Smooth muscle cell (in vitro differentiated cells): ENCODE data around the gene VAT1L. TPM values are rescaled to one million over a fixed set of nuclear protein-coding genes. Genes with fewer than 3 reads are reported as not detected.
"Not testable (repeated sequence)": the region's sequence is repeated elsewhere in the genome, so short reads cannot be mapped to it uniquely, and the experiment has no call there.

ENCODE experiments used
- DNase-seq: peaks from one replicate; lab custom pipeline; 2025; ENCODE audit not compliant: unreplicated experiment; lab: John Stamatoyannopoulos, UW
- H2AFZ ChIP-seq: fragments of 200-600 bp; sonication (generic); 2 replicates; pipeline ENCODE4 v1.6.0; 2016; ENCODE audit warnings: antibody characterized with exemption, low read depth, mild to moderate bottlenecking
- H3F3A ChIP-seq: fragments of 200-600 bp; sonication (generic); 2 replicates; pipeline ENCODE4 v1.6.0; 2017; ENCODE audit warnings: antibody characterized with exemption, low read depth
- H3K27ac ChIP-seq: fragments of 200-600 bp; sonication (generic); 2 replicates; pipeline ENCODE4 v1.5.1; 2016; ENCODE audit warnings: low read depth, mild to moderate bottlenecking
- H3K27me3 ChIP-seq: fragments of 200-600 bp; sonication (generic); 2 replicates; pipeline ENCODE4 v1.6.1; 2016; ENCODE audit warnings: low read depth, mild to moderate bottlenecking
- H3K36me3 ChIP-seq: fragments of 200-600 bp; sonication (generic); 2 replicates; pipeline ENCODE4 v1.5.1; 2016; ENCODE audit warnings: low read depth
- H3K4me1 ChIP-seq: fragments of 200-600 bp; sonication (generic); 2 replicates; pipeline ENCODE4 v1.5.1; 2016; ENCODE audit warnings: low read depth
- H3K4me2 ChIP-seq: fragments of 200-600 bp; sonication (generic); 2 replicates; pipeline ENCODE4 v1.6.0; 2016; ENCODE audit warnings: mild to moderate bottlenecking
- H3K4me3 ChIP-seq: fragments of 200-600 bp; sonication (generic); 2 replicates; pipeline ENCODE4 v1.5.1; 2016; ENCODE audit warnings: mild to moderate bottlenecking
- H3K79me2 ChIP-seq: fragments of 200-600 bp; sonication (generic); 2 replicates; pipeline ENCODE4 v1.6.0; 2016; ENCODE audit warnings: low read depth, mild to moderate bottlenecking
- H3K9ac ChIP-seq: fragments of 200-600 bp; sonication (generic); 2 replicates; pipeline ENCODE4 v1.6.0; 2016; ENCODE audit warnings: low read depth
- H3K9me3 ChIP-seq: fragments of 200-600 bp; sonication (generic); replicated peaks from 2 replicates; pipeline ENCODE4 v1.5.1; 2016; ENCODE audit warnings: low read depth
- H4K20me1 ChIP-seq: fragments of 200-600 bp; sonication (generic); 2 replicates; pipeline ENCODE4 v1.6.0; 2016; ENCODE audit warnings: low read depth
- CTCF ChIP-seq: fragments of 200-600 bp; sonication (generic); IDR thresholded peaks from 2 replicates; pipeline ENCODE4 v1.5.1; 2017; ENCODE audit warnings: borderline replicate concordance, mild to moderate bottlenecking, antibody characterized with exemption; ENCODE audit not compliant: insufficient read depth, poor library complexity, severe bottlenecking
- WGBS: methylation state at CpG from one replicate; pipeline ENCODE4 v1.1.7; 2016; ENCODE audit warnings: low lambda C conversion rate; 5-methylcytosine and 5-hydroxymethylcytosine counted together
- polyA plus RNA-seq: library from polyadenylated mRNA; unstranded; fragments of >200 nt; fragmentation: Nextera tagmentation; extraction: Ambion mirVana; gene quantifications from 2 replicates; pipeline ENCODE4 v1.2.1, GENCODE V29; 2016
- total RNA-seq: library from RNA; depleted of rRNA; stranded (reverse); fragments of >200 nt; gene quantifications from 2 replicates; pipeline ENCODE4 v1.2.3, GENCODE V29; 2014

VAT1L gene
- total and polyA plus RNA-seq, 2 experiments from 2014 or later: 4.0 to 5.4 TPM

DNA sequence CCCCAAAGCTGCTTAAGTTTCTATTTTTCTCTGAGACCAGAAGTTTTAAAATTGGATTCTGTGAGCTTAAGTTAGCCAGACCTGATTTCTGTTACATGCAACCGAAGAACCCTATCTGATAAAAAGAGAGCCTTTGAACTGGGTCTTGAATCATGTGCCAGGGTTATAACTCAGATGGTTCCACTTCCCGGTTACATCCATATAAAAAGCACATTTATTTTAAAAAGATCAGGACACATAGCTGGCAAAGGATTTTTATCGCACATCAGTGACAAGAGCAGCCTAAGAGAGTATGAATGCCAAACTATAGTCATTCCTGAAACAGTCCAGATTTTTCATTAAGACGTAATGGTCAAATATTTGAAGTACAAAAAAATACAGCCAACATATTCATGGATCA is 201.5 kb downstream of the VAT1L start:
- no peak for TF ChIP-seq CTCF
- 80% methylated on average over 4 of the region's 4 CpGs for WGBS
- no peak overlapping the region for H3K9ac ChIP-seq

DNA sequence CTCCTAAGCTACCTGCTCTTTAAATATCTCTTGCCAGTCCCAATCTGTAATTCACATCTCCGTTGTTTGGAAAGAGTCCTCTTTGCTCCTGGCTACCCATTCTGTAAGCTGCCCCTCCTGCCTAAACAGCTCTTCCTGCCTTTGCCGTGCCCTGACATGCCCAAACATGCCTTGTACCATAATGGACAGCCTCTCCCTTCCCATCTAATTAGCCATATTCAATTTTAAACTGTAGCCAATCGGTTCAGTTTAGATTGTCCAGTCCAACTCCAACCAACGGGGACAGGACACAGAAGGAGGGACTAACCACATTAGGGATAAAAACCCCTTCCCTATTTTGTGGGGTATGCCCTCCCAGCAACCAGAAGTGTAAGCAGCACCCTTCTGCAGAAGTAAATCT is 203.3 kb downstream of the VAT1L start:
- peaks cover 41% of the 10 kb centered on the region for H3K4me1 ChIP-seq
- H3K4me2 ChIP-seq: peak overlapping the region; percentile 82
- 19% methylated on average over 4 of the region's 4 CpGs for whole genome bisulfite sequencing
- H3K79me2 ChIP-seq: no peaks in the 10 kb centered on the region
- H3F3A ChIP-seq: peaks cover 23% of the 10 kb centered on the region
- no peaks in the 10 kb centered on the region for H3K9me3 ChIP-seq
- peak overlapping the region; percentile 9 for H3K9ac ChIP-seq
- H3K36me3 ChIP-seq: no peaks in the 10 kb centered on the region
- no peaks in the 10 kb centered on the region for H3K27me3 ChIP-seq
- peak overlapping the region; percentile 82 for H2AFZ ChIP-seq
- H3K4me3 ChIP-seq: no peak overlapping the region
- H4K20me1 ChIP-seq: no peaks in the 10 kb centered on the region
- no peak for DNase-seq
- H3K27ac ChIP-seq: peak overlapping the region; percentile 97
- no peak for TF ChIP-seq CTCF

More for the DNA sequence above, 201.5 kb downstream of the VAT1L start:
- H3K4me2 ChIP-seq: no peak overlapping the region
- H3F3A ChIP-seq: peaks cover 21% of the 10 kb centered on the region
- peaks cover 41% of the 10 kb centered on the region for H3K4me1 ChIP-seq
- H3K27ac ChIP-seq: no peak overlapping the region
- no peak for DNase-seq
- no peaks in the 10 kb centered on the region for H3K9me3 ChIP-seq
- H3K36me3 ChIP-seq: no peaks in the 10 kb centered on the region
- no peaks in the 10 kb centered on the region for H3K27me3 ChIP-seq
- H3K4me3 ChIP-seq: no peak overlapping the region
- no peak overlapping the region for H2AFZ ChIP-seq
- H4K20me1 ChIP-seq: no peaks in the 10 kb centered on the region
- H3K79me2 ChIP-seq: no peaks in the 10 kb centered on the region

GRCh38 chr16:77992381-77992780 is 204.0 kb downstream of the VAT1L start:
- peaks cover 41% of the 10 kb centered on the region for H3K4me1 ChIP-seq
- DNase-seq, H3K4me3 ChIP-seq, H3K27me3 ChIP-seq, H3K9me3 ChIP-seq, H4K20me1 ChIP-seq, H2AFZ ChIP-seq, H3K36me3 ChIP-seq, H3K79me2 ChIP-seq: not testable (repeated sequence)
- WGBS: 14% methylated on average over 2 of the region's 2 CpGs
- peak overlapping the region; percentile 97 for H3K27ac ChIP-seq
- H3K9ac ChIP-seq: peak overlapping the region; percentile 9
- H3K4me2 ChIP-seq: peak overlapping the region; percentile 82
- H3F3A ChIP-seq: peaks cover 23% of the 10 kb centered on the region

DNA sequence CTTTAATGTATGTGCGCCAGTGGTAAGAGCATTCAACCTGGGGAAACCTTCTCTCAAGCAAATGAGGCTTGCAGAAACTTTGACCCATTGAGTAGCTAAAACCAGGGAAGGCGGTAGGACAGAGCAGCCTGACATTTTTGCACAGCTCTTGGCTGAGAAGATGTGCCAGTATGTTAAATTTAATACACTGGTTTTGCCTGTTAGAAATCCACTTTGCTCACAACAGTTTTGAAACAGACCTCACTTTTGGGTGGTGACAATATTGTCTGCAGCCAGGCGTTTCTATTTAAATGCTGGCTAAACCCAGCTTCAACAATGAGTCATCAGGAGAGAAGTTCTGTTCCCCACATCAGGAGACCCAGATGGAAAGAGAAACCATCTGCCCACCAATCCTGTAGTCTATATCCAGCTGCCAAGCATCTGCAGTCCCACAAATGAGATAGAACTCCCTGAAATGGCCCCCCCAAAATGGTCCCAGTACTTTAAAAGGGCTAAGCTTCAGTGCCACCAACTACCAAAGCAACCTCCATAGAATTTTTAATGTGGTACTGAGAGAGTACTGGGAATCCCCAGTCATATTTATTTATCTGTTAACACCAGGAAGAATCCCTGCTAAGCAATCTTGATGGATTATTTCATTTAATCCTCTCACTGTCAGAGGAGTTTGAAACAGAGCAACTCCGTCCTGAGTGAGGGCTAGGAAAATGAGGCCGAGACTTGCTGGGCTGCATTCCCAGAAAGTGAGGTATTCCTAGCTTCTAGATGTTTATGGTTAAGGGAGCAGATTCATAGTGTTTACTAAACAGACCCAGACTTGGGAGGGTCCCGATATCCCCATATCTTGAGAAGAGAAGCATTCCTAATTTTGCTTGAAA is 205.0 kb downstream of the VAT1L start:
- Histone ChIP-seq H3K9ac (peak overlapping the region; percentile 80), H3K79me2 (no peaks in the 10 kb centered on the region), H3K4me2 (peak overlapping the region; percentile 82), H3K4me3 (no peak overlapping the region), H2AFZ (no peak overlapping the region), H3K27ac (peak overlapping the region; percentile 97), H4K20me1 (no peaks in the 10 kb centered on the region), H3F3A (peaks cover 21% of the 10 kb centered on the region), H3K27me3 (no peaks in the 10 kb centered on the region), H3K36me3 (no peaks in the 10 kb centered on the region), H3K9me3 (no peaks in the 10 kb centered on the region), H3K4me1 (peaks cover 35% of the 10 kb centered on the region)
- 2% methylated on average over 6 of the region's 6 CpGs for WGBS
- no peak for TF ChIP-seq CTCF
- no peak for DNase-seq
